HG03565 (cell line): Measurements from ENCODE around the gene C2.

Experiments
- ATAC-seq: cut with Tn5 transposase; IDR thresholded peaks from one replicate; pipeline ENCODE4 v1.9.1; 2021; ENCODE audit warnings: mild to moderate bottlenecking, moderate library complexity; ENCODE audit not compliant: unreplicated experiment

Gene C2

DNA sequence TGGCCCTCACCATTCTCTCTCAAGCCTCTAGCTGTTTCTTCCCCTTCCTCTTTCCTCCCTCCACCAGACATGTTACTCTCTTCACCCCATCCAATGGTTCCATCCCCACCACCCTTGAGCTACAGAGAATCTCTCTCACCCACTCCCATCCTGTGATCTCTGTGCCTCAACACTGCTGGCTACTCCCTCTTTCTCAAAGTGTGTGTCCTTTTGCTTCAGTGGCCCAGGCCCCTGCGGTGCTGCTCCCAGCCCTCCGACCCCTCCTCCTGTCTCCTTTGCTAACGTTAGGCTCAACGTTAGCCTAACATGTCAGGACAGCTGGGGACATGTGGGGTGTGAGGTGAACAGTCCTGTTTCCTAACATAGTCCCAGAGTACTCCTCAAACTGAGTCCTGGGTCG is 25.4 kb downstream of the C2 start:
- ATAC-seq, result no peak

DNA sequence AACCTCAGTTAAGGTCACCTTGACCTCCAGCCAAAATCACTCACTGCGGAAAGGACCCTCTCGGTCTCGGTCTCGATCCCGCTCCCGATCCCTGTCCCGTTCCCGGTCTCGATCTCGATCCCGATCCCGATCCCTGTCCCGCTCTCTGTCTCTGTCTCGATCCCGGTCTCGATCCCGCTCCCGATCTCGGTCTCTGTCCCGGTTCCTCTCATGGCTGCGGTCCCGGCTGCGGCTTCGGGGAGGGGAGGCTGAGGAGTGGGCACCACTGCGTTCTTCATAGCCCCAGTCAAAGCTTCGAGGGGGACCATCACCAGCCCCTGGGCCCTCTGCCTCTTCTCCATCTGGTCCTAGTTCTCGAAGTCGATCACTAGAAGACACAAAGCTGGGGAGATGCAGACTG is 27.0 kb downstream of the C2 start:
- no peak for ATAC-seq

DNA sequence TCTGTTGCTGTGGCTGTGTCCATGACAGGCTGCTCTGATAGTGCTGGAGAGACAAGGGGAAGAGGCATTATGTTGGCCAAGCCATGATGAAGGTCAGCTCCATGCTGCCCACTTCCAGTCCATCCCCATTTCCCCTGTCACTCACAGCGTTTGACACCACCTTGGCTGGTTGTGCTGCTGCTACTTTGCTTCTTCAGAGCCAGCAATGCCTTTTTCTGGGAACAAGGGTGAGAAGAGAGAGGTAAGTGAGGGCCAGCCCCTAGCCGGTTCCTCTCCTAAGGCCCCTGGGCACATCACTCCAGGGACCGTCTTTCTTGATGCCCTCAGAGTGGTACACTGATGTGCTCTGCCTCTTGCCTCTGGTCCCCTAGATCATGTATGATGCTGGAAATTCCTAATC is 29.3 kb downstream of the C2 start:
- no peak for ATAC-seq

DNA sequence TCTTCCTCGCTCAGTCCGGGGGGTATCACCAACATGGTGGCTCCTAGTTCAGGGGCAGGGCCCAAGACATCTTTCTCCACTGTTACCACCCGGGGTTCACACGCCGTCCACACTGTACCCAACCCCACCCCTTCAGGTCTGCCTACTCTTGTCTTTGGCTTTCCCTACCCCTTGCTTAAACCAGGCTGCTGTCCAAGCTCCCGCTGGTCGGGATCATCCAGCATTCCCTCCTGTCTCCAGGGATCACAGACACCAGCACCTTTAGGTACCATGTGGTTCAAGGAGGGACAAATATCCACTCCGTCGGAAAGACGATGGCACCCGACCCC is 30.9 kb downstream of the C2 start:
- ATAC-seq, result no peak

DNA sequence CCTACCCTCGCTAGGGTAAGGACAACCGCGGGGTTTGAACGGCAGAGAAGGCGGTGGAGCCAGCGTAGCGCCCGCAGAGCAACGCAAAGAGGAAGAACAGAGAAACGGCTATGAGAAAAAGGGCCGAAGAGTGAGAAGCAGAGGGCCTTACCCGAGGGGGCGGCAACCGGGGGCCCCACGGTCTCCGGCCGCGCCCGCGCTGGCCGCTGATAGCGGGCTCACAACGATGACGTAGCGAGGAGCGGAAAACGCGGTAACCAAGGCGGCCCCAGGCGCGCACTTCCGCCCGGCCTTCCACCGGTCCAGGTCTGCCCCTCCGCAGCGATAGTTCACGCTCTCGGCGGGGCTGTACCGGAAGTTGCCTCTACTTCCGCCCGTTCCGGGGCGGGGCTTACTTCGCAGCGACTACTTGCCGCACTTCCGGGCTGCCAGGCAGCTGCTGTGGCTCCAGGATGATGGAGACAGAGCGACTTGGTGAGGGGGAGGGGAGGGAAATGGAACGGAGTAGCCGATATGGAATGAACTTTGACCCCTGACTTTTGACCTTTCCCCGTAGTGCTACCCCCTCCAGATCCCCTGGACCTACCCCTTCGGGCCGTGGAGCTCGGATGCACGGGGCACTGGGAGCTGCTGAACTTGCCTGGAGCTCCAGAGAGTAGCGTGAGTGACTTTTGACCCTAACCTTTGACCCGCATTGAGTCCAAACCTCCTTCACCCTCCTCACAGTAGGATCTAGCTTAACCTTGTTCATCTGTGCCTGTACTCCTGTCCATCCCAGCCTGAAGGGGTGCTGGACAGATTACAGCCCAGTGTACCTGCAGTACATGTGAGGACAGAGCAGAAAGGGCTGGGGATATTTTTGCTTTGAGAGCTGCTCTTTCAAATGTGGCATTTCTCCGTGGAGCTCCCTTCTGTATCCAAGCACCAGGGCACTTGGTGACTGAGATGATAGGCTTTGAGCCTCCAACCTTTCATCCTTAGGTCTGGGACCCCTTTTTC is 31.5 kb downstream of the C2 start, which contains the start of the genes NELFE and SKIC2:
NELFE (minus strand) TSS at position 231 of the 999 bp plus-strand sequence. CDS start 525 bp downstream, outside the sequence.
SKIC2 (plus strand) TSS at position 435 of the 999 bp plus-strand sequence; CDS start at position 453, 18 bp downstream.
- peak; percentile 92 for ATAC-seq

DNA sequence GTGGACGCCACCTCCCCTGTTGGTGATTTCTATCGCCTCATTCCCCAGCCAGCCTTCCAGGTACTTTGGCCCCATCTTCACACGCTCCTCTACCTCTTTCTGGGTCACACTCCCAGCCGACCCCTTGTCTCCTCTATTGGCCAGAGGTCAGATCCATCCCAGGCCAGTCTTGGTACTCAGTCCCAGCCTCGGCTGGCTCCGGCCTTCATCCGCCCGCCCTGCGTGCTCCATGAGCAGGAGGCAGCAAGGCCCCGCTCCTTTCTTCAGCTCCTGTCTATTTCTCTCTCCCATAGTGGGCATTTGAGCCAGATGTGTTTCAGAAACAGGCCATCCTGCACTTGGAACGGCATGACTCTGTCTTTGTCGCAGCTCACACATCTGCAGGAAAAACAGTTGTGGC is 34.1 kb downstream of the C2 start:
- ATAC-seq, result no peak

DNA sequence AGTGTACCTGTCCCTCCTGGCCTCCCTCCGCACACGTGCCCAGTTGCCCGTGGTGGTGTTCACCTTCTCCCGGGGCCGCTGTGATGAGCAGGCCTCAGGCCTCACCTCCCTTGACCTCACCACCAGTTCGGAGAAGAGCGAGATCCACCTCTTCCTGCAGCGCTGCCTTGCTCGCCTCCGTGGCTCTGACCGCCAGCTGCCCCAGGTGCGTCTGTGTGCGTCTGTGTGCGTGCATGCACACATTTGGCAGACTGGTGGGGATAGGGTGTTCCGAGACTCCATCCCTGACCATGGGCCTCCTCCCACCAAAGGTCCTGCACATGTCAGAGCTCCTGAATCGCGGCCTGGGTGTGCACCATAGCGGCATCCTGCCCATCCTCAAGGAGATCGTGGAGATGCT is 36.4 kb downstream of the C2 start:
- no peak for ATAC-seq

DNA sequence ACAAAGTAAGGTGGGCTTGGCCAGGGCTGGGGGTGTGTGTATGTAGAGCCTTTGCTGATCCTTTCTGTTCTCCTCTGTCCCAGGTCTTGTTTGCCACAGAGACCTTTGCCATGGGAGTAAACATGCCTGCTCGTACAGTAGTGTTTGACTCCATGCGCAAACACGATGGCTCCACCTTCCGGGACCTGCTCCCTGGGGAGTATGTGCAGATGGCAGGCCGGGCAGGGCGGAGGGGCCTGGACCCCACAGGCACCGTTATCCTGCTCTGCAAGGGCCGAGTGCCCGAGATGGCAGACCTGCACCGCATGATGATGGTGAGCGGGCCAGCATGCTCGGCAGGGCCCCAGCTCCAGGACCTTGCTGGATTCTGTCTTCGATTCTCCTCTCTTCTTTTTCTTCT is 38.2 kb downstream of the C2 start:
- no peak for ATAC-seq

DNA sequence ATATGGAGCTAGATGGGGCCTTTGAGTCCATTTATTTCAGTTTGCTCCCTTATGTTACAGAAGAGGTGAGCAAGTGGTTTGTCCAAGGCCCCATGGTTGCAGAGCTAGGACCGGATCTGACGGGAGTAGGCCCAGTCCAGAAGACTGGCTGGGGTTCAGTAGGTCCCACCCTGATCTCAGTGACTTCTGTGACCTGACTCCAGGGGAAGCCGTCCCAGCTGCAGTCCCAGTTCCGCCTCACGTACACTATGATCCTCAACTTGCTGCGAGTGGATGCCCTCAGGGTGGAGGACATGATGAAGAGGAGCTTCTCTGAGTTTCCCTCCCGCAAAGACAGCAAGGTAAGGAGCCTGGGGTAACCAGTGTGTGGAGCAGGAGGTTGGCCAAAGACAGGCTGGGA is 39.0 kb downstream of the C2 start:
- ATAC-seq, result no peak

DNA sequence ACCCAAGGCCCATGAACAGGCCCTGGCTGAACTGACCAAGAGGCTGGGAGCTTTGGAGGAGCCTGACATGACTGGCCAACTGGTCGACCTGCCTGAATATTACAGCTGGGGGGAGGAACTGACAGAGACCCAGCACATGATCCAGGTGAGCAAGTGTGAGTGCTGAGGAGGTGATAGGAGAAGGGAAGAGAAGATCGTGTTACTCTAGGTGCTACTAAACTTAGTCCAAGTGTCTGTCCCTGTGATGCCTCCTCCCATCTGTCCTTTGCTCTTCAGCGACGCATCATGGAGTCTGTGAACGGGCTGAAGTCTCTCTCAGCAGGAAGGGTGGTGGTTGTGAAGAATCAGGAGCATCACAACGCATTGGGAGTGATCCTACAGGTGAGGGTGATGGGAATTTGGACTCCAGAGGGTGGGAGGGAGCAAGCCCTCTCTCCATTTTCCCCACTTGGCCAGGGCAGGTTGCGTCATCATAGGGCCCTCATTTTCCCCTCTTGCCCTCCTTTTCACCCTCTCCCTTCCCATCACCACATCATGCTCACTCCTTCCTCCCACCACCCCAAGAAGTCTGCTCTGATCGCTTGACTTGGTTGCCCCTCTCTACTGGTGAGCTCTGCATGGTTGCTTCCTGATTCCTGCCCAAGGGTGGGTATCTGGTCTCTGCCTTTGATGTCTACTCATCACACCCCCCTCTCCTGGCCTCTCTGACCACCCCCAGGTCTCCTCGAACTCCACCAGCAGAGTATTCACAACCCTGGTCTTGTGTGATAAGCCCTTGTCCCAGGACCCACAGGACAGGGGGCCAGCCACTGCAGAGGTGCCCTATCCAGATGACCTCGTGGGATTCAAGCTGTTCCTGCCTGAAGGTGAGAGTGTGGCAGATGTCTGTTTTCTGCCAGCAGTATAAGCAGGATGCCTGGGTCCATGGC is 39.7 kb downstream of the C2 start:
- no peak for ATAC-seq

DNA sequence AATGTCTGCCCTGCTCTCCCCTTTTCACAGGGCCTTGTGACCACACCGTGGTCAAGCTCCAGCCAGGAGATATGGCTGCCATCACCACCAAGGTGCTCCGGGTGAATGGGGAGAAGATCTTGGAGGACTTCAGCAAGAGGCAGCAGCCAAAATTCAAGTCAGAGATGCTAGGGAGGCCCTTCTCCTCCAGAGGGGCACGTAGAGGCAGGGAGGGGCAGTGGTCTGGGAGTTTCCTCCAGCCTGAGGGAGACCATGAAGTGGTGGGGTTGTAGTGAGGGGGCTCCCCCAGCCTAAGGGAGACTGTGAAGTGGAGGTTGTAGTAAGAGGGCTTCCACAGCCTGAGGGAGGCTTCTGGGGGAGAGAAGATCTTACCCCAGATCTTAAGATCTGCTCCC is 40.4 kb downstream of the C2 start:
- ATAC-seq, result no peak

DNA sequence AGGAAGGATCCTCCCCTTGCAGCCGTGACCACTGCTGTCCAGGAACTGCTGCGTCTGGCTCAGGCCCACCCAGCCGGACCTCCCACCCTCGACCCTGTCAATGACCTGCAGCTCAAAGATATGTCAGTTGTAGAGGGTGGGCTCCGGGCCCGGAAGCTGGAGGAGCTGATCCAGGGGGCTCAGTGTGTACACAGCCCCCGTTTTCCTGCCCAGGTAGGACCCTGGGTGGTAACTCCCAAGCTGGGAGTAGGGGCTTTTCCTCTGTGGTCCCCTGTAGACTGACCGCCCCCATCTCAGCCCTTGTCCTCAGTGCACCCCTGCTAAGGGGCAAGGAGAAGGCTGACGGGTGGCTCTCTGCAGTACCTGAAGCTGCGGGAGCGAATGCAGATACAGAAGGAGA is 40.8 kb downstream of the C2 start:
- no peak for ATAC-seq

DNA sequence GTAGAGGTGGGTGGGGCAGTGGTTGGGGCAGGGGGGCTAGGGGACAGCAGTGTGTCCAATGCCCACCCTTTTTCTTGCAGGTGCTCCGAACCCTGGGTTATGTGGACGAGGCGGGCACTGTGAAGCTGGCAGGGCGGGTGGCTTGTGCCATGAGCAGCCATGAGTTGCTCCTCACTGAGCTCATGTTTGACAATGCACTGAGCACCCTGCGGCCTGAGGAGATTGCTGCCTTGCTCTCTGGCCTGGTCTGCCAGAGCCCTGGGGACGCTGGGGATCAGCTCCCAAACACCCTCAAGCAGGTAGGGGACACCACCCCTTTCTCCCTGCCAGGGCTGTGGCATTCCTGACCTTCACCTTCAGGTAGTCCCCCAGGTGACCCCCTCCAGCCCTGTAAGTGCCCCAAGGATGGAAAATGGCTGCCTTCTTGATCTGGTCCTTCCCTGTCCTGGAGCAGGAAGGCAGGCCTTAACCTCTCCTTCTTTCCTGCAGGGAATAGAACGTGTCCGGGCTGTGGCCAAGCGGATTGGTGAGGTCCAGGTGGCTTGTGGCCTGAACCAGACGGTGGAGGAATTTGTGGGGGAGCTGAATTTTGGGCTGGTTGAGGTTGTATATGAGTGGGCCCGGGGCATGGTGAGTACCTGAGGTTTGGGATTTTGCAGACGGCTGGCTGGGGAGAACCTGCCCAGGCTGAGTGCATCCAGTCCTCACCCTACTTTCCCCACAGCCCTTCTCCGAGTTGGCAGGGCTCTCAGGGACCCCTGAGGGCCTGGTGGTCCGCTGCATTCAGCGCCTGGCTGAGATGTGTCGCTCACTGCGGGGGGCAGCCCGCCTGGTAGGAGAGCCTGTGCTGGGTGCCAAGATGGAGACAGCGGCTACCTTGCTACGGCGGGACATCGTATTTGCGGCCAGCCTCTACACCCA is 41.5 kb downstream of the C2 start:
- no peak for ATAC-seq

DNA sequence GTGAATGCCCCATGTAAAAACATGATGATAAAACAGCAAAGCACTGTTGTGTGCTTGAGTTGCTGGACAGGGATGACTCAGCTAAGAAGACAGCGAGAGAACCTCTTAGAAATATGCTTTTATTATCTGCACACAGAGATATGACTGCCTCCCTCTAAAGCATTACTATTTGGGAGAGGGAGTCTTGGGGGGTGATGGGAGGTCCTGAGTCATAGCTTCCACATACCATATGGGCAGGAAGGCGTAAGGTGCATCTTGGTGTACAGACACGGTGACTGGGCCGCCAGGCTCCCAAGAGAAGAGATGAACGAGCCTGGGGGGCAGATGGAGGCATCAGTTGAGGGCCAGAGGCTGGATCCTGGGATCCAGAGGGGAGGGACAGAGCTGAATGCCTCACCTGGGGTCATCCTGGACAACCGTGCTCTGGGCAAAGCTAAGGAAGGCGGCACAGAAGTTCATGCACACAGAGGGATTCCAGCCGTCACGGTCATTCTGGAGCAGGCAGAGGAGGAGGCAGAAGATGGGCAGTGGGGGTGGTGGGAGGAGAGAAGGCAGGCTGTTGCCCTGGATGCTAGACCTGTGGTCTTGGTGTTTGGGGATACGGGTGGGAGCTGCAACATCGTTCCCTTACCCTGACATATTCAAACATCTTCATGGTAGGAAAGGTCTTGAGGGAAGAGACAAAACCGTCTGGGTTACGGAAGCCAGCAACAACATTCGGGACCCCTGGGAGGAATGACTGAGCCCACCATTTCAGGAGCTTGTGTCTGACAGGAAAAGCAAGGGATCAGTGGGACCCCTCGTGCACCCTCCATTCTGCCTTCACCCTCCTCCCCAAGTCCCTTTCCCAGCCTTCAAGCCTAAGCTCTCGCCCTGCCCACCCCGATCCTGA is 42.4 kb downstream of the C2 start:
- ATAC-seq, result no peak

DNA sequence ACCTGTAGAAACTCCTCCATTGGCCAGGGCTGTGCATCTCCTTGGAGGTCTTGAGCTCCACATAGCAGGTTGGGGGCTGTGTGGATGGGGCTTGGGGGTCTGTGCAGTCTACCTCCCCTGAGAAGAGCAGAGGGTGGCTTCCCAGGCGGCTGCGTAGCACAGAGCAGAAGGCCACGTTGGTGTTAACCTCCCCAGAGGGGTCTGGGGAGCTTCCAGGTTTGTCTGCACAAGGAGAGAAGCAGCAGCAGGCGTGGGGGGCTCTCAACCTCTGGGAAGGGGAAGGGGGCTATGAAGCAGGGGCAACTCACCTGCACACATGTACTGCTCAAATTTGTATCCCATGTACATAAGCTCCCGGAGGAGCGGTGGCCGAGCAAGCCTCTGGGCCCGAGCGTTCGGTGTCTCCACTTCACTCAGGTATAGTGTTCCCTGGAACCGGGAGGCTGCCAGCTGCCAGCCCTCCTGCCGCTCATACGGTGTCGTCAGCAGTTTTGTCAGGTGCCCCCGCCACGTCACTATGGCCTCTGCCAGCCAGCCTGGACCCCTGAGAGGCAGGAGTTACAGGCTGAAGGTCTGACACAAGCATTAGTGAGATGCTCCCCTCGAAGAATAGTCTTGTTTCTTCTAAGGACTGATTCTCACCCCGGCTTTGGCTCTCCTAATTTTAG is 43.2 kb downstream of the C2 start:
- no peak for ATAC-seq

DNA sequence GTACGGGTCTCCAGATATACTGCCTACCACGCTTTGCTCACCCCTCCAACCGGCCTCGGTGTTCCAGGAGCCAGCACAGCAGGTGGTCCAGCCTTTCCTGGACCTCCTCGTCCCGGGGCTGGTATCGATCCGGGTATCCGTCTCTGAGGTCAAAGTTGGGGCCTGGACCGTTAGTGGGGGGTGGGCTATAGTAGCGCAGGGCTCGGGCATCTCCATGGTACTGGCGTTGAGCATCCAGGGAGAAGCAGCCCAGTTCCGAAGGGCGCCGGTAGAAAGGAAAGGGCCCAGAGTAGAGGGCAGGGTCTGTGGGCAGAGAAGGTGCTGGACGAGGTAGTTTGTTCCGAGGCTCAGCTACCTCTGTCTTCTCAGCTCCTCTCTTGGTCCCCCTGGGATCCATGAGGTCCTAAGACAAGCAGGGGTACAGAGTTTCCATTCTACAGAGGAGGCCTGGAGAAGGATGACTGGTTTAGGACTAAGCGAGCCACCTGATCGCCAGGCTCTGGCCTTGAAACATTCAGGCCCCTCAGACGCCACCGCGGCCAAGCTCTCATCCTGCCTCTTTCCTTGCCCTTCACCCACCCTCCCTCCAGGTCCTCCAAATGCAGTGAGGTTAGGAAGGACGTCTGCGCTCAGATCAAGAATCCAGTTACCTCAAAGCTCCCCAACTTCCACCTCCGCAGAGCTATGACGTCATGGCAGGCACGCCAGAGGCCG is 43.9 kb downstream of the C2 start:
- no peak for ATAC-seq

DNA sequence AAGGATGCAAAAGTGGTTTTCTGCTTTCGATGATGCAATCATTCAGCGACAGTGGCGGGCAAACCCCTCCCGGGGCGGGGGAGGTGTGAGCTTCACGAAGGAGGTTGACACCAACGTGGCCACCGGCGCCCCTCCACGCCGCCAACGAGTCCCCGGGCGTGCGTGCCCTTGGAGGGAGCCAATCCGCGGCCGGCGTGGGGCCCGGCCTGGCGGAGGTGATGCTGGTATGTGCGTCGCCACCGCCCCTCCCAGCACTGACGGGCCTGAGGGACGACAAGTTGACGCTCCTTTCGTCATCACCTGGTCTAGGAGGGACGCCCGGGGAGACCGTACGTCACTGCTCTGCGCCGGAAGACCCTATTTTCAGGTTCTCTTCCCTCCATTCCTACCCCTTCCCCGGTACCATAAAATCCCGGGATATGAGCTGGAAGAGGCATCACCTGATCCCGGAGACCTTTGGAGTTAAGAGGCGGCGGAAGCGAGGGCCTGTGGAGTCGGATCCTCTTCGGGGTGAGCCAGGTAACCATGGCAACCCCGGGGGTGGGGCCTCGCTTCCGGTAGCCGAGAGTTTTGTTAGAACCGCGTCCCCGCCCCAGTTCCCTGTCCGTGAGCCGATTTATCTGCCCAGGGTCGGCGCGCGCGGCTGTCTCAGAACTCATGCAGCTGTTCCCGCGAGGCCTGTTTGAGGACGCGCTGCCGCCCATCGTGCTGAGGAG is 44.6 kb downstream of the C2 start, which contains the start of gene DXO:
DXO (minus strand) TSS at position 146 of the 716 bp plus-strand sequence. CDS start 463 bp downstream, outside the sequence.
- peak; percentile 74 for ATAC-seq
